ENCODE measurements around the gene RNF223. TPM values are rescaled to one million over a fixed set of nuclear protein-coding genes. Genes with fewer than 3 reads are reported as not detected.
"Not testable (repeated sequence)": the region's sequence is repeated elsewhere in the genome, so short reads cannot be mapped to it uniquely, and the experiment has no call there.

RNF223 gene
- total RNA-seq, 1 donor = not detected

GRCh38 chr1:1031659-1032235 is 42.4 kb downstream of the RNF223 start:
- Histone ChIP-seq H3K4me3 (ENCODE audit: low read length) (no peak overlapping the region), H3K27me3 (ENCODE audit: insufficient read depth, low read length) (peaks cover 19% of the 10 kb centered on the region), H3K4me1 (ENCODE audit: insufficient read depth, low read length) (peaks cover 16% of the 10 kb centered on the region), H3K9me3 (ENCODE audit: low read depth, low read length) (no peaks in the 10 kb centered on the region)

GRCh38 chr1:1030867-1031658 is 43.0 kb downstream of the RNF223 start:
- not testable (repeated sequence) for H3K4me3 ChIP-seq (ENCODE audit: low read length); H3K9me3 ChIP-seq (ENCODE audit: low read depth, low read length)
- H3K4me1 ChIP-seq (ENCODE audit: insufficient read depth, low read length) = peaks cover 16% of the 10 kb centered on the region
- H3K27me3 ChIP-seq (ENCODE audit: insufficient read depth, low read length) = peaks cover 19% of the 10 kb centered on the region

GRCh38 chr1:1027791-1028190 is 46.3 kb downstream of the RNF223 start:
- peaks cover 10% of the 10 kb centered on the region for H3K27me3 ChIP-seq (ENCODE audit: insufficient read depth, low read length)
- no peak overlapping the region for H3K4me3 ChIP-seq (ENCODE audit: low read length)
- peaks cover 6% of the 10 kb centered on the region for H3K4me1 ChIP-seq (ENCODE audit: insufficient read depth, low read length)
- H3K9me3 ChIP-seq (ENCODE audit: low read depth, low read length) = no peaks in the 10 kb centered on the region

GRCh38 chr1:1026599-1027413 is 47.3 kb downstream of the RNF223 start:
- Histone ChIP-seq H3K4me1 (ENCODE audit: insufficient read depth, low read length) (no peaks in the 10 kb centered on the region), H3K4me3 (ENCODE audit: low read length) (no peak overlapping the region), H3K9me3 (ENCODE audit: low read depth, low read length) (no peaks in the 10 kb centered on the region), H3K27me3 (ENCODE audit: insufficient read depth, low read length) (no peaks in the 10 kb centered on the region)

GRCh38 chr1:1025730-1026129 is 48.4 kb downstream of the RNF223 start:
- Histone ChIP-seq H3K27me3 (ENCODE audit: insufficient read depth, low read length) (peaks cover 4% of the 10 kb centered on the region), H3K4me3 (ENCODE audit: low read length) (no peak overlapping the region), H3K4me1 (ENCODE audit: insufficient read depth, low read length) (peaks cover 7% of the 10 kb centered on the region), H3K9me3 (ENCODE audit: low read depth, low read length) (no peaks in the 10 kb centered on the region)

- peaks cover 4% of the 10 kb centered on the region for H3K27me3 ChIP-seq (ENCODE audit: insufficient read depth, low read length)
- H3K9me3 ChIP-seq (ENCODE audit: low read depth, low read length) = no peaks in the 10 kb centered on the region
- H3K4me1 ChIP-seq (ENCODE audit: insufficient read depth, low read length) = peaks cover 7% of the 10 kb centered on the region
- H3K4me3 ChIP-seq (ENCODE audit: low read length) = no peak overlapping the region
Observed at GRCh38 chr1:1024771-1025699, 49.1 kb downstream of the RNF223 start.

GRCh38 chr1:1024149-1024770 is 49.8 kb downstream of the RNF223 start:
- no peak overlapping the region for H3K4me3 ChIP-seq (ENCODE audit: low read length)
- no peaks in the 10 kb centered on the region for H3K9me3 ChIP-seq (ENCODE audit: low read depth, low read length)
- H3K4me1 ChIP-seq (ENCODE audit: insufficient read depth, low read length) = peaks cover 7% of the 10 kb centered on the region
- H3K27me3 ChIP-seq (ENCODE audit: insufficient read depth, low read length) = peaks cover 4% of the 10 kb centered on the region

GRCh38 chr1:1023700-1024099 is 50.4 kb downstream of the RNF223 start:
- Histone ChIP-seq H3K4me3 (ENCODE audit: low read length) (no peak overlapping the region), H3K4me1 (ENCODE audit: insufficient read depth, low read length) (peaks cover 12% of the 10 kb centered on the region), H3K27me3 (ENCODE audit: insufficient read depth, low read length) (peaks cover 4% of the 10 kb centered on the region), H3K9me3 (ENCODE audit: low read depth, low read length) (no peaks in the 10 kb centered on the region)

- Histone ChIP-seq H3K4me1 (ENCODE audit: insufficient read depth, low read length) (peaks cover 12% of the 10 kb centered on the region), H3K9me3 (ENCODE audit: low read depth, low read length) (no peaks in the 10 kb centered on the region), H3K4me3 (ENCODE audit: low read length) (no peak overlapping the region), H3K27me3 (ENCODE audit: insufficient read depth, low read length) (peaks cover 4% of the 10 kb centered on the region)
Observed at GRCh38 chr1:1022302-1023009, 51.6 kb downstream of the RNF223 start.

GRCh38 chr1:1021920-1022259 is 52.2 kb downstream of the RNF223 start:
- H3K4me3 ChIP-seq (ENCODE audit: low read length) = no peak overlapping the region
- H3K27me3 ChIP-seq (ENCODE audit: insufficient read depth, low read length) = peaks cover 4% of the 10 kb centered on the region
- peaks cover 12% of the 10 kb centered on the region for H3K4me1 ChIP-seq (ENCODE audit: insufficient read depth, low read length)
- no peaks in the 10 kb centered on the region for H3K9me3 ChIP-seq (ENCODE audit: low read depth, low read length)

GRCh38 chr1:1021010-1021919 is 52.8 kb downstream of the RNF223 start:
- no peak overlapping the region for H3K4me3 ChIP-seq (ENCODE audit: low read length)
- peaks cover 12% of the 10 kb centered on the region for H3K4me1 ChIP-seq (ENCODE audit: insufficient read depth, low read length)
- peaks cover 4% of the 10 kb centered on the region for H3K27me3 ChIP-seq (ENCODE audit: insufficient read depth, low read length)
- H3K9me3 ChIP-seq (ENCODE audit: low read depth, low read length) = no peaks in the 10 kb centered on the region

All from mononuclear cell (primary cell).